Retina (tissue), 1 donor: Measurements from ENCODE around the gene SLF2.
A peak's percentile ranks its signal among the peaks of the same experiment; 100 is the strongest.
"Not testable (repeated sequence)": the region's sequence is repeated elsewhere in the genome, so short reads cannot be mapped to it uniquely, and the experiment has no call there.

ENCODE experiments used
- DNase-seq: peaks from one replicate; pipeline ENCODE4 v3.0.0-alpha.2; 2016

Gene SLF2

DNA sequence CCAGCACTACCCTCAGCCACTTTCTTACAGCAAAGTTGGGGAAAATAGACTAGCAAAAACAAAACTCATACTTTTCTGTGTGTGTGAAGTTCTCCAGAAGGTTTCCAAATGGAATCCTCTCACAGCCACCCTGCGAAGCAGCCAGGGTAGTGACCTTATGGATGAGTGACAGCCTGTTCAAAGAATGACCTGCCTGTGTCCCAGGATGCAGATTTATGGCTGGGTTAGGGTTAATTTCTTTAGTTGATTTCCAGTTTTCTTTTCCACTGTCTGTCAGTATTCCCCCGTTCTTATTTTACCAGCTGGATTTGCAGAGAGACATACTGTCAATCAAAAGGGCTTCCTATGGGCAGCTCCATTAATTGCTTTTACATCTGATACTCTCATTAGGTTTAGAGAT lies 54.1 kb downstream of the SLF2 start:
- DNase-seq: no peak

DNA sequence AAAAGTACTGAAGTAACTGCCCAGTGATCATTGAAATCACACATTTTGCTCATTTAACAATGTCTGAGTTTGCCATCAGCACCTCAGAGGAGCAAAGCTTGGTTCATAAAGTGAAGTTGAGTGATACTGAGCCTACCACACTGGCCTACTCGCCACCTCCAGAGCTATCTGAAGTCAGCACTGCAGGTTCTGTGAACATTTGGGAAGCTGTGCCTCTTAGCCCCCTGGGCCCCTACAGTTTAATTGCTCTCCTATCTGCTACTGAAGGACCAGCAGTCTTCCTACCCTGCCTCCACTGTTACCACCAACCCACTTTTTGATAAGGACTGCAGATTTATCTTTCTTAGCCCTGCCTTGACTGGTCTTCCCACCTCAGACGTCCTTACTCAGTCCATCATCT lies 54.6 kb downstream of the SLF2 start:
- DNase-seq: no peak

- no peak for DNase-seq
Observed at GRCh38 chr10:100968062-100968736, 55.4 kb downstream of the SLF2 start.

GRCh38 chr10:100968863-100969186 lies 56.1 kb downstream of the SLF2 start:
- no peak for DNase-seq

GRCh38 chr10:100969187-100970075 lies 56.7 kb downstream of the SLF2 start, which contains the start of gene SEMA4G:
TSS of gene SEMA4G (plus strand) at chr10:100969504. CDS start at chr10:100972913, 3,409 bp downstream.
- DNase-seq: peak; percentile 87

DNA sequence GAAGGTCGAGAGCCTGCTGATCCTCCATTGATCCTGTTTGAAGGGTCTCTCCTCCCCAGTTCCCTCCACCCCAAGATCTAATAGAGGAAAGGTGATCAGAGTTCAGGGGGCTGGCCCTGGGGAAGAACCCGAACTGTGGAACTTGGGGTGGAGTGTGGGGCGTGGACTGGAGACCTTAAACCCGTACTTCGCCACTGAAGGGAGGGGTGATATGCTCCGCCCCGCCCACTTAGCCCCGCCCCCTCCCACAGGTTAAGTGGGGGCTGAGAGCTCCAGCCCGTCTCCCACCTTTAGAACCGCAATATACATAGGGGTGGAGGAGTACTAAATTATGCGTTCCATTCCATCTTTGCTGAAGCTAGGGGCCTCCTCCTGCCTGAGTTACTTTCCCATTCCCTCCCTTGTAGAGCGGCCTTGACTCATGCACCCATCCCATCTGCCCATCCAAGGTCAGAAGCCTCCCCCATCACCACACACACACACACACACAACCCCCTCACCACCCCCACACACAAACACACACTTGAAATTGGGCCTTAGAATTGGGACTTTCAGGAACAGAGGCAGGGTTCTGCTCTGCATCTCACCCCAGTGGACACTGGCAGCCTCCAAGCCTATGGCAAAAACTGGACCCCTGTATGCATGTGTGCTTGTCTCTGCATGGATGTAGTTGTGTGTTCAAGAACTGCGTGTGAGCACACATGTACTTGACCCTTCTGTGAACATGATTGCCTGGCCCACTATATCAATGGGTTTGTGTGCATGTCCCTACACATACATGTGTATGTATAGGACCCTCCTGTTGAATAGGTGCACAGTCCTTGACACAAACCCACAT lies 57.5 kb downstream of the SLF2 start:
- no peak for DNase-seq

GRCh38 chr10:100970914-100971811 lies 58.4 kb downstream of the SLF2 start:
- no peak for DNase-seq

GRCh38 chr10:100972115-100972903 lies 59.5 kb downstream of the SLF2 start:
- DNase-seq: no peak

DNA sequence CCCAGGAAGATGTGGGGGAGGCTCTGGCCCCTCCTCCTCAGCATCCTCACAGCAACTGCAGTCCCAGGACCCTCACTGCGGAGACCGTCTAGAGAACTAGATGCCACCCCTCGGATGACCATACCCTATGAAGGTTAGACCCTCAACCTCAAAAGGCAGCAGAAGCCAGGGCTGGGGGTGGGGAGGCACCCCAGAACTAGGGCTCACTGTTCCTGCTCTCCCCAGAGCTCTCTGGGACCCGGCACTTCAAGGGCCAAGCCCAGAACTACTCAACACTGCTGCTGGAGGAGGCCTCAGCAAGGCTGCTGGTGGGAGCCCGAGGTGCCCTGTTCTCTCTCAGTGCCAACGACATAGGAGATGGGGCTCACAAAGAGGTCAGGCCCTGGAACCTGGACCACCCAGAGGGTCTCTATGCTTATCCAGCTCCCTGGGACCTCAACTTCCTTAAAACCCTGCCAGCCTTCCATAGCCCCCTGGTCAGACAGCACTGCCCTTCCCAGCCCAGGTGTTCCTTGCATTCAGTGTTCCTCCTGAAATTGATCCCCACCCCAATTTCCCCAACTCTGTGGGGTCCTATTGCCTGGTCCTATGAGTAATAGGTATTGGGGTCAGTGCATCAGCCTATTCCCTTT lies 60.3 kb downstream of the SLF2 start:
- DNase-seq: no peak

DNA sequence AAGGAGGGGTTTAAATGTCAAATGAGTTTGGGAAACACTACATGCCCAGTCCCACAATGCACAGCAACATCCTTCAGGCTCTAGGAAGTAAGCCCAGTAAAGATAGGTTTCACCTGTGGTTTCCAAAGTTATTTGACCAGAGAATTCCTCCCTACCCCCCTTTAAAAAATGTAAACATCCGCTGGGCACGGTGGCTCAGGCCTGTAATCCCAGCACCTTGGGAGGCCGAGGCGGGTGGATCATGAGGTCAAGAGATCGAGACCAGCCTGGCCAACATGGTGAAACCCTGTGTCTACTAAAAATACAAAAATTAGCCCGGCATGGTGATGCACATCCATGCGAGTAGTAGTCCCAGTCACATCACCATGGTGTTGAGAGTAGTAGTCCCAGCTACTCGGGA lies 62.6 kb downstream of the SLF2 start:
- DNase-seq: not testable (repeated sequence)

- no peak for DNase-seq
Observed at GRCh38 chr10:100976906-100977305, 64.1 kb downstream of the SLF2 start.

- DNase-seq: no peak
Observed at GRCh38 chr10:100977436-100977835, 64.7 kb downstream of the SLF2 start.

- no peak for DNase-seq
Observed at GRCh38 chr10:100978121-100978900, 65.5 kb downstream of the SLF2 start.

GRCh38 chr10:100978901-100979195 lies 66.1 kb downstream of the SLF2 start:
- DNase-seq: no peak

GRCh38 chr10:100979791-100980272 lies 67.1 kb downstream of the SLF2 start:
- DNase-seq: no peak

GRCh38 chr10:100980311-100980710 lies 67.5 kb downstream of the SLF2 start:
- no peak for DNase-seq

GRCh38 chr10:100980711-100981110 lies 67.9 kb downstream of the SLF2 start:
- no peak for DNase-seq

GRCh38 chr10:100981178-100981772 lies 68.5 kb downstream of the SLF2 start:
- DNase-seq: no peak

DNA sequence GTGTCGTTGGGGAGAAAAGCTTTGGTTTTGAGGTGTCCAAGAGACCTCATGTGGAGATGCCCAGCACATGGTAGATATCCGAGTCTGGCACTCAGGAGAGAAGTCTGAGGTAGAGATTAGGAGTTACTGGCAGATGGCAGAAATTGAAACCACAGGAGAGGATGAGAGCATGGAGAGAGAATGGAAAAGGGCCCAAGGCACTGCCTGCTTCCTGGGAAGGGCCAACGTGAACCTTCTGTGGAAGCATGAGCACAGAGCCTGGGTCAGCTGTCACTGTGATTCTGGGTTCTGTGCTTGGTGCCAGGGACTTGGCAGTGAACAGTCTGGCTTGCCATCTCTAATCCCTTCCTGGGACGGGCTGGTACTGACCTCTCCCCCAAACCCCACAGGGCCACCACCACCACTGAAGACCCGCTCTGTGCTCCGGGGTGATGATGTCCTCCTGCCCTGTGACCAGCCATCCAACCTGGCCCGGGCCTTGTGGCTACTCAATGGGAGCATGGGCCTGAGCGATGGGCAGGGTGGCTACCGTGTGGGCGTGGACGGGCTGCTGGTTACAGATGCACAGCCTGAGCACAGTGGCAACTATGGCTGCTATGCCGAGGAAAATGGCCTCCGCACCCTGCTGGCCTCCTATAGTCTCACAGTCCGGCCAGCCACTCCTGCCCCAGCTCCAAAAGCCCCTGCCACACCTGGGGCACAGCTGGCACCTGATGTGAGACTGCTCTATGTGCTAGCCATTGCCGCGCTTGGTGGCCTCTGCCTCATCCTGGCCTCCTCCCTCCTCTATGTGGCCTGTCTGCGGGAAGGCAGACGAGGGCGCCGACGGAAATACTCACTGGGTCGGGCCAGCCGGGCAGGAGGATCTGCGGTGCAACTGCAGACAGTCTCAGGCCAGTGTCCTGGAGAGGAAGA lies 70.4 kb downstream of the SLF2 start:
- DNase-seq: no peak
